Natural killer cell (primary cell): ENCODE data around the gene CABP1. TPM values are rescaled to one million over a fixed set of nuclear protein-coding genes. Genes with fewer than 3 reads are reported as not detected.

Experiments
- ATAC-seq, 3 donors: fragments of 150-1000 bp in 2 of 3; fragments of 200-7000 bp in 1 of 3; cut with Tn5 transposase; 1 replicate in 1 of 3; 2 replicates in 2 of 3; pipeline ENCODE4 v1.10.0; 2021; ENCODE audit warnings: mild to moderate bottlenecking in 2 of 3, moderate library complexity in 2 of 3
- DNase-seq, 2 donors: peaks; one replicate each; pipeline versions ENCODE4 v3.0.0 to v3.0.0-alpha.2; 2013 to 2021; ENCODE audit warnings: mixed read lengths in 1 of 2
- H3K27ac ChIP-seq: one replicate; pipeline ENCODE4 v1.5.1; 2013; ENCODE audit warnings: mild to moderate bottlenecking, low read length
- H3K27me3 ChIP-seq: one replicate; pipeline ENCODE4 v1.6.1; 2013; ENCODE audit warnings: low read length; ENCODE audit not compliant: control insufficient read depth, insufficient read depth
- H3K36me3 ChIP-seq: one replicate; pipeline ENCODE4 v1.6.1; 2013; ENCODE audit warnings: low read length; ENCODE audit not compliant: control insufficient read depth, insufficient read depth
- H3K4me1 ChIP-seq: one replicate; pipeline ENCODE4 v1.6.1; 2013; ENCODE audit warnings: low read length; ENCODE audit not compliant: control insufficient read depth, insufficient read depth
- H3K4me3 ChIP-seq: one replicate; pipeline ENCODE4 v1.5.1; 2013; ENCODE audit warnings: low read length
- H3K9me3 ChIP-seq: one replicate; pipeline ENCODE4 v1.6.1; 2013; ENCODE audit warnings: low read length; ENCODE audit not compliant: control insufficient read depth, insufficient read depth
- H3K27ac Mint-ChIP-seq, 2 donors: one replicate each; pipeline ENCODE4 v1.8.0; 2022; ENCODE audit warnings: mild to moderate bottlenecking in 2 of 2, mixed read lengths in 2 of 2, moderate library complexity in 1 of 2
- H3K27me3 Mint-ChIP-seq, 2 donors: one replicate each; pipeline ENCODE4 v1.8.0; 2022; ENCODE audit warnings: low read depth in 2 of 2, mixed read lengths in 2 of 2
- H3K36me3 Mint-ChIP-seq: one replicate; pipeline ENCODE4 v1.8.0; 2022; ENCODE audit warnings: mixed read lengths
- H3K4me1 Mint-ChIP-seq, 2 donors: one replicate each; pipeline ENCODE4 v1.8.0; 2022; ENCODE audit warnings: mixed read lengths in 2 of 2
- H3K4me3 Mint-ChIP-seq: one replicate; pipeline ENCODE4 v1.8.0; 2022; ENCODE audit warnings: mild to moderate bottlenecking, moderate library complexity, mixed read lengths
- H3K9me3 Mint-ChIP-seq, 2 donors: one replicate each; pipeline ENCODE4 v1.8.0; 2022; ENCODE audit warnings: mixed read lengths in 2 of 2
- CTCF ChIP-seq: fragments of 200-600 bp; IDR thresholded peaks from one replicate; pipeline ENCODE4 v1.8.0; 2022; ENCODE audit warnings: antibody characterized with exemption
- WGBS: methylation state at CpG from one replicate; pipeline ENCODE4 v1.1.7; 2013; ENCODE audit warnings: missing lambda C conversion rate; ENCODE audit not compliant: insufficient coverage; 5-methylcytosine and 5-hydroxymethylcytosine counted together
- intact Hi-C: fragments of 100-400 bp; cut with micrococcal nuclease; formaldehyde crosslinking; loops from one replicate; pipeline ENCODE4 v1.14.2; 2022
- total RNA-seq, 4 donors: library from RNA; stranded (reverse); fragments of 120-200 nt in 1 of 4; gene quantifications; one replicate each; pipeline versions ENCODE4 v1.2.3 to v1.2.4, GENCODE V29; 2013 to 2022

The CABP1 gene
- total RNA-seq, 3 donors from 2014 or later (not counting 1 experiment from before 2014, with no cell fraction given): not detected

- Histone ChIP-seq H3K27ac (no peak overlapping the region), H3K4me3 (no peak overlapping the region), H3K27me3 (no peaks in the 10 kb centered on the region), H3K36me3 (peaks cover 73% of the 10 kb centered on the region), H3K9me3 (no peaks in the 10 kb centered on the region), H3K4me1 (peaks cover 3% of the 10 kb centered on the region)
- ATAC-seq (no peak), DNase-seq (no peak)
- no peaks in the 10 kb centered on the region for H3K9me3 Mint-ChIP-seq
- intact Hi-C loops: no loop called here
- no peak overlapping the region for H3K4me3 Mint-ChIP-seq
- no CpG with 5 or more reads among the region's 1 CpG for WGBS
- no peak for TF ChIP-seq CTCF
- no peak overlapping the region for H3K27ac Mint-ChIP-seq
- peaks cover 5 to 9% of the 10 kb centered on the region in 2 donors for H3K4me1 Mint-ChIP-seq
- H3K36me3 Mint-ChIP-seq: no peaks in the 10 kb centered on the region
- no peaks in the 10 kb centered on the region for H3K27me3 Mint-ChIP-seq
Observed at GRCh38 chr12:120697344-120697743, 56.9 kb downstream of the CABP1 start.

GRCh38 chr12:120698665-120699064, 58.2 kb downstream of the CABP1 start:
- Histone ChIP-seq H3K36me3 (peaks cover 81% of the 10 kb centered on the region), H3K4me3 (no peak overlapping the region), H3K4me1 (no peaks in the 10 kb centered on the region), H3K27ac (no peak overlapping the region), H3K9me3 (no peaks in the 10 kb centered on the region), H3K27me3 (no peaks in the 10 kb centered on the region)
- WGBS: 80% methylated on average over 2 of the region's 3 CpGs
- no peak overlapping the region for H3K4me3 Mint-ChIP-seq
- H3K36me3 Mint-ChIP-seq: no peaks in the 10 kb centered on the region
- H3K27me3 Mint-ChIP-seq: no peaks in the 10 kb centered on the region
- intact Hi-C loops: no loop called here
- no peak overlapping the region for H3K27ac Mint-ChIP-seq
- H3K4me1 Mint-ChIP-seq: no peaks in the 10 kb centered on the region
- no peak for DNase-seq
- no peak for ATAC-seq
- H3K9me3 Mint-ChIP-seq: no peaks in the 10 kb centered on the region
- TF ChIP-seq CTCF: no peak

- intact Hi-C loops: no loop called here
- H3K4me1 ChIP-seq: no peaks in the 10 kb centered on the region
- no peak overlapping the region for H3K27ac Mint-ChIP-seq
- H3K4me3 Mint-ChIP-seq: no peak overlapping the region
- no peak overlapping the region for H3K4me3 ChIP-seq
- DNase-seq: no peak
- no peak for TF ChIP-seq CTCF
- no peaks in the 10 kb centered on the region for H3K27me3 Mint-ChIP-seq
- H3K27ac ChIP-seq: no peak overlapping the region
- no peak for ATAC-seq
- H3K9me3 ChIP-seq: no peaks in the 10 kb centered on the region
- no peaks in the 10 kb centered on the region for H3K36me3 Mint-ChIP-seq
- H3K4me1 Mint-ChIP-seq: no peaks in the 10 kb centered on the region
- no peaks in the 10 kb centered on the region for H3K27me3 ChIP-seq
- WGBS: 97% methylated on average over 7 of the region's 7 CpGs
- no peaks in the 10 kb centered on the region for H3K9me3 Mint-ChIP-seq
- peaks cover 74% of the 10 kb centered on the region for H3K36me3 ChIP-seq
Observed at GRCh38 chr12:120699553-120699952, 59.1 kb downstream of the CABP1 start.

- H3K27ac ChIP-seq: no peak overlapping the region
- Mint-ChIP-seq H3K4me3 (no peak overlapping the region), H3K4me1 (no peaks in the 10 kb centered on the region), H3K36me3 (no peaks in the 10 kb centered on the region), H3K27ac (no peak overlapping the region), H3K9me3 (no peaks in the 10 kb centered on the region), H3K27me3 (no peaks in the 10 kb centered on the region)
- TF ChIP-seq CTCF: no peak
- peaks cover 61% of the 10 kb centered on the region for H3K36me3 ChIP-seq
- 100% methylated on average over 5 of the region's 5 CpGs for WGBS
- no peaks in the 10 kb centered on the region for H3K4me1 ChIP-seq
- no peaks in the 10 kb centered on the region for H3K27me3 ChIP-seq
- no peak overlapping the region for H3K4me3 ChIP-seq
- DNase-seq (no peak), ATAC-seq (no peak)
- intact Hi-C loops: no loop called here
- H3K9me3 ChIP-seq: no peaks in the 10 kb centered on the region
Observed at GRCh38 chr12:120700886-120701285, 60.5 kb downstream of the CABP1 start.
